ENCODE results near the gene IRF9.

IRF9 gene

DNA sequence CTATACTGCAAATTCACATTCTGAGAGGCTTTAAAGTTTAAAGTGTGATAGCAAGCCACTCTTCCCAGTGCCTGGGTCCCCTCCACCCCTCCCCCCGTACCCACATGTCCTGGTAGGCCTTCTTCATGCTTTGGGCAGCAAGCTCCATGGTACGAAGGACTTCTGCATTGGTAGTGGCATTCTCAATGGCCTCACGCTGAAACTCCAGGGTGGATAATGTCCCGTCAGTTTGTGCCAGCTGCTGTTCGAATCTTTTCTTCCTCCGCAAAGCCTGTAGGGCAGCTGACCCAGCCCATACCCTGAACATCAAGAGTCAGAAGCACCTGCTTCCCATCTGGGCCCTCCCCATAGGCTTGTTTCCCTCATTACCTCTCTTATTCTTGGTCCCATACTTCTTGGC is 50.2 kb downstream of the IRF9 start:
- TF ChIP-seq, protein P1, sequence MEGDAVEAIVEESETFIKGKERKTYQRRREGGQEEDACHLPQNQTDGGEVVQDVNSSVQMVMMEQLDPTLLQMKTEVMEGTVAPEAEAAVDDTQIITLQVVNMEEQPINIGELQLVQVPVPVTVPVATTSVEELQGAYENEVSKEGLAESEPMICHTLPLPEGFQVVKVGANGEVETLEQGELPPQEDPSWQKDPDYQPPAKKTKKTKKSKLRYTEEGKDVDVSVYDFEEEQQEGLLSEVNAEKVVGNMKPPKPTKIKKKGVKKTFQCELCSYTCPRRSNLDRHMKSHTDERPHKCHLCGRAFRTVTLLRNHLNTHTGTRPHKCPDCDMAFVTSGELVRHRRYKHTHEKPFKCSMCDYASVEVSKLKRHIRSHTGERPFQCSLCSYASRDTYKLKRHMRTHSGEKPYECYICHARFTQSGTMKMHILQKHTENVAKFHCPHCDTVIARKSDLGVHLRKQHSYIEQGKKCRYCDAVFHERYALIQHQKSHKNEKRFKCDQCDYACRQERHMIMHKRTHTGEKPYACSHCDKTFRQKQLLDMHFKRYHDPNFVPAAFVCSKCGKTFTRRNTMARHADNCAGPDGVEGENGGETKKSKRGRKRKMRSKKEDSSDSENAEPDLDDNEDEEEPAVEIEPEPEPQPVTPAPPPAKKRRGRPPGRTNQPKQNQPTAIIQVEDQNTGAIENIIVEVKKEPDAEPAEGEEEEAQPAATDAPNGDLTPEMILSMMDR (IDR thresholded peaks at IDR 0.05; ENCODE audit: control insufficient read depth, insufficient read depth, low read depth, low read length, missing control alignments): no peak
- no peak overlapping the region for H3K4me3 ChIP-seq (ENCODE audit: control insufficient read depth, low read depth, low read length)
- DNase-seq (ENCODE audit: low read depth): no peak

DNA sequence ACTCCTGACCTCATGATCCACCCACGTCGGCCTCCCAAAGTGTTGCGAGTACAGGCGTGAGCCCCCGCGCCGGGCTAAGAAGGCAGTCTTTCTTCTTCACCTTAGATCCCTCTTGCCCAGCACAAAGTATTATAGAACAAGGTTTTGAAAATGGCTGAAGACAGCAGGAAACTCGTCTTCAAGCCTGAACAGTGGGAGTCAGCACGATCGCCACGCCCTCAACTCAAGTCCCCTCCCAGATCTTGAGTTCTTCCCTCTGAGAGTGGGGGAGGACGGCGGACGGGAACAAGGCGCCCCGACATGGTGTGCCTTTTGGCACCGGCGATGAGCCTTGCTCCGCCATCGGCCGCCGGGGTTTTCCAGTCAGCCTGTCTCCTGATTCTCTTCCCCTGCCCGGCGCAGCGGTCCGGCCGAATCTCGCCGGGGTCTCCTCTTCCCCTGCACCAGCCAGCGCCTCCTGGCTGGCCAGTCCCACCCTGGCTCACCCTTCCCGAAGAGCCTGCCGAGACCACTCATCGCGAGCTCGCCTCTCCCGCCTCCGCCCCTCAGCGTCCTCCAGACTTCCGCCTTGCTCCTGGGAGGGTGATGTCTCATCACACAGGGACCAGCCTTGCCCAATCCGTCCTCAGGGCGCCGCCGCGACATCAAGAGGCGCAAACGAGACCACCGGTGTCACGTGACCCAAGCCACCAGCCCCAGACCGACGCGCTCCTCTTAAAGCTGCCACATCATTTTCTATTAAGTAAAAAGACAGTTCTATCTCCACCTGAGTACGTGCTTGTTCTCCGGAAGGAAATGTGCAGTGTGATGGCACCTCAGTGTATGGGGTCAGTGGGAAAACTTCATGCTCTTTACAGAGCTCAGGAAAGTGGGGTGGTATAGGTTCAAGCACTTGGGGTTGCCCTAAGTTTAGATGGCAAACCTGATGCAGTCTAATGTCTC is 52.1 kb downstream of the IRF9 start, which contains the start of gene CHMP4A:
Gene CHMP4A (minus strand): TSS at position 565 of the 942 bp plus-strand sequence. CDS start 49 bp downstream, at position 516.
- H3K4me3 ChIP-seq (ENCODE audit: control insufficient read depth, low read depth, low read length): peak within 1 kb of the TSS; percentile 80
- DNase-seq (ENCODE audit: low read depth): peak; percentile 89
- TF ChIP-seq, protein P1 (IDR thresholded peaks at IDR 0.05; ENCODE audit: control insufficient read depth, insufficient read depth, low read depth, low read length, missing control alignments): peak; percentile 36

DNA sequence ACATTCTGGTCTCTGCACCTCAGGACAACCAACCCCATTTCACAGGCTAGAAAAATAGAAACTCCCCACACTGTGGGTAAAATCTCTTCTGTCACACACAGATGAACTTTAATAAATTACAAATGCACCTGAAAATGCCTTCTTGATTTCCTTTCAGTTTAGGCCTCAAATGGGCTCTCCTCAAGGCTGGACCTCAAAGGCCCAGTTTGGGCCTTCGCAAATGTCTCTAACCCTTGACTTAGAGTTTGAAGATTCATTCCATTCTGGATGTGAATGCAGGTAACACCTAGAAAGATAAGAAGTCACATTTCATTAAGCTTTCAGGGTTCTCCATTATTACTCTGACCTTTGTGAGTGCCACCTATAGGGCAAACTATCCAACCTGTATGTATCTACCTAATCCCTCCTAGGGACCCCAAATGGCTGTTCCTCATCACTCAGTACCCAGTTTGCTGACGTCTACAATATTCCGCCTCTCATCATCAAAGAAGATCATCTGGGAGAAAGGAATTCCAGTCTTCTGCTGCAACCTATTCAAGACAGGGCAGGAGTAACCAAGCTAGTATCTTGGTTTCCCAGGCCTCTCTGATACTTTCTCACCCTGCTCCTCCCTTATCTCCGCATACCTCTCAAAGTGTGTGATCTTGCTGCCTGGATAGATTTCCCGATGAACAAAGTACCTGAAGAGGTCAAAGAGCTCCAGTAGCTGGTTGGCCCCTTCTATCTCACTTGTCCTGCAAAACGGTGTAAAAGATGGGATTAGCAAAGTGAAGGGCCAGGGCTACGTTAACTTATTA is 53.0 kb downstream of the IRF9 start:
- DNase-seq (ENCODE audit: low read depth): no peak
- peak overlapping the region; percentile 80 for H3K4me3 ChIP-seq (ENCODE audit: control insufficient read depth, low read depth, low read length)
- TF ChIP-seq, protein P1 (IDR thresholded peaks at IDR 0.05; ENCODE audit: control insufficient read depth, insufficient read depth, low read depth, low read length, missing control alignments): no peak

DNA sequence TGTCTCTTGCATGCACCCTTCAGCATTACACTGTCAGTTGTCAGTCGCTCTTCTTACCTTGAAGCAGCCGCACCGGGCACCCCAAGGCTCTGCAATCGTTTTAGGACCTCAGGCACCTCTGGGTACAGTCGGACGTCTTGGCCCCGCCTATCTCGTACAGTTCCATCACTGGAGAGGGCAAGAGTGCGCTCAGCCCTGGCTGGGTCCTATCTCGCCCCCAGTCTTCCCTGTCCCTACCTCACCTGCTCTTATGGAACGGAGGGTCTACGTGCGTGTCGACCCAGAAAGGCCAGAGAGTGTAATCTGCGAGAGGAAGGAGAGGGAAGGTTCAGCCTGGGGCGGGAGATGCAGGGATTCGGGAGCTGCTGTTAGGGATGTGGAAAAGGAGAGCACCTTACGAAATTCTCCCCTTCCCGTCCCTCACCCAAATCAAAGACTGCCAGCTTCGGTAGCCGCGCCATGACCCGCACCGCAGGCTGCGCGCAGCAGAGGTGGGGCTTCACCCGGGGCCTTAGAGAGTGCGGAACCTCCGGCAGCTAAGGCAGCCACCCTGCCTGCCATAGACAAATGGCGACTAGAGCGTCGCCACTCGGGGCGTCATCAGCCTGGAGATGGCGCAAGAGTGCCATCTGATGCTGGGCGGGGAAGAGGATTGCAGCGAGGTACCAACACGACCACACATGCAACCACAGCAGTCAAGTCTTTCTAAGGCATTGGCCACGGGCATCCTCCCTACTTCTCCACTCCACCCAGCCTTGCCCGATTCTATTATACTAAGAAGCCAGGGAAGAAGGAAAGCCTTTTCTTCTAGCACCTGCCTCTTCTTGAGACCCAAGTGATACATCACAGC is 54.7 kb downstream of the IRF9 start, which contains the start of gene MDP1:
Gene MDP1 (minus strand): TSS at position 572 of the 850 bp plus-strand sequence. CDS start 111 bp downstream, at position 461.
- TF ChIP-seq, protein P1 (IDR thresholded peaks at IDR 0.05; ENCODE audit: control insufficient read depth, insufficient read depth, low read depth, low read length, missing control alignments): peak; percentile 54
- DNase-seq (ENCODE audit: low read depth): peak; percentile 59
- H3K4me3 ChIP-seq (ENCODE audit: control insufficient read depth, low read depth, low read length): peak within 1 kb of the TSS; percentile 63

Data from AG09309 (cell line).